ENCODE results near the gene EIF5. TPM values are rescaled to one million over a fixed set of nuclear protein-coding genes. Genes with fewer than 3 reads are reported as not detected.

The EIF5 gene
- total RNA-seq, 2 donors from 2014 or later, result 85.6 to 234 TPM

GRCh38 chr14:103326078-103326477 lies 8.0 kb upstream of the EIF5 start:
- Histone ChIP-seq H3K27me3 (no peaks in the 10 kb centered on the region), H3K36me3 (replicated peaks in 1 of 2; ENCODE audit: insufficient read depth in 1 of 2, low read depth in 2 of 2) (no peaks in the 10 kb centered on the region), H3K27ac (no peak overlapping the region), H3K4me3 (no peak overlapping the region), H3K9me3 (no peaks in the 10 kb centered on the region), H3K4me1 (peaks cover 5% of the 10 kb centered on the region)
- no peak for DNase-seq
- no peak for ATAC-seq
- no peak for TF ChIP-seq POLR2A (IDR thresholded peaks at IDR 0.05)
- 73 to 75% methylated on average over 3 of the region's 3 CpGs for WGBS, 2 donors
- intact Hi-C loops (cut with DNase I), result no loop called here

- no peaks in the 10 kb centered on the region for H3K36me3 ChIP-seq (replicated peaks in 1 of 2; ENCODE audit: insufficient read depth in 1 of 2, low read depth in 2 of 2)
- no peaks in the 10 kb centered on the region for H3K27me3 ChIP-seq
- peaks cover 13% of the 10 kb centered on the region for H3K4me1 ChIP-seq
- ATAC-seq (no peak), DNase-seq (no peak)
- no peaks in the 10 kb centered on the region for H3K9me3 ChIP-seq
- no peak overlapping the region for H3K27ac ChIP-seq
- intact Hi-C loops (cut with DNase I), result no loop called here
- TF ChIP-seq POLR2A (IDR thresholded peaks at IDR 0.05) (no peak), CTCF (IDR thresholded peaks at IDR 0.05) (no peak)
- no peak overlapping the region for H3K4me3 ChIP-seq
- 89 to 94% methylated on average over 3 to 5 of the region's 5 CpGs for WGBS, 2 donors
Observed at GRCh38 chr14:103328941-103329340, 5.1 kb upstream of the EIF5 start.

- no peaks in the 10 kb centered on the region for H3K9me3 ChIP-seq
- DNase-seq, result peak; percentile 51 to 86 (median 64)
- 57 to 58% methylated on average over 14 of the region's 14 CpGs for WGBS, 2 donors
- ATAC-seq, result no peak
- no peaks in the 10 kb centered on the region for H3K27me3 ChIP-seq
- peaks cover 13% of the 10 kb centered on the region for H3K4me1 ChIP-seq
- intact Hi-C loops (cut with DNase I), result no loop called here
- no peaks in the 10 kb centered on the region for H3K36me3 ChIP-seq (replicated peaks in 1 of 2; ENCODE audit: insufficient read depth in 1 of 2, low read depth in 2 of 2)
- no peak overlapping the region for H3K4me3 ChIP-seq
- TF ChIP-seq CTCF (IDR thresholded peaks at IDR 0.05) (no peak), POLR2A (IDR thresholded peaks at IDR 0.05) (no peak)
- peak overlapping the region; percentile 3 to 25 (median 12) for H3K27ac ChIP-seq
Observed at GRCh38 chr14:103329401-103330347, 4.4 kb upstream of the EIF5 start.

GRCh38 chr14:103330536-103330935 lies 3.5 kb upstream of the EIF5 start:
- Histone ChIP-seq H3K4me1 (peaks cover 17% of the 10 kb centered on the region), H3K36me3 (replicated peaks in 1 of 2; ENCODE audit: insufficient read depth in 1 of 2, low read depth in 2 of 2) (no peaks in the 10 kb centered on the region), H3K27me3 (no peaks in the 10 kb centered on the region), H3K4me3 (no peak overlapping the region), H3K27ac (peak overlapping the region in 1 of 4 donors; percentile 6), H3K9me3 (no peaks in the 10 kb centered on the region)
- WGBS, 2 donors, result 17 to 19% methylated on average over 2 of the region's 2 CpGs
- no peak for ATAC-seq
- intact Hi-C loops (cut with DNase I), result no loop called here
- no peak for TF ChIP-seq CTCF (IDR thresholded peaks at IDR 0.05)
- TF ChIP-seq POLR2A (IDR thresholded peaks at IDR 0.05), result no peak
- DNase-seq, result no peak

GRCh38 chr14:103332143-103332919 lies 1.7 kb upstream of the EIF5 start:
- DNase-seq (no peak), ATAC-seq (no peak)
- Histone ChIP-seq H3K36me3 (replicated peaks in 1 of 2; ENCODE audit: insufficient read depth in 1 of 2, low read depth in 2 of 2) (peaks cover 2 to 10% of the 10 kb centered on the region in 2 donors), H3K4me3 (no peak overlapping the region), H3K4me1 (peaks cover 32% of the 10 kb centered on the region), H3K27me3 (no peaks in the 10 kb centered on the region), H3K27ac (peak overlapping the region in 3 of 4 donors; percentile 100), H3K9me3 (no peaks in the 10 kb centered on the region)
- 77 to 79% methylated on average over 9 of the region's 9 CpGs for WGBS, 2 donors
- intact Hi-C loops (cut with DNase I), result no loop called here
- no peak for TF ChIP-seq CTCF (IDR thresholded peaks at IDR 0.05)
- no peak for TF ChIP-seq POLR2A (IDR thresholded peaks at IDR 0.05)

Measured in body of pancreas (tissue), 4 donors.